Kidney epithelial cell (primary cell): ENCODE data around the gene DAPK3. TPM values are rescaled to one million over a fixed set of nuclear protein-coding genes. Genes with fewer than 3 reads are reported as not detected.
"Not testable (repeated sequence)": the region's sequence is repeated elsewhere in the genome, so short reads cannot be mapped to it uniquely, and the experiment has no call there.

ENCODE experiments used
- DNase-seq: peaks from one replicate; pipeline ENCODE4 v3.0.0-alpha.2; 2010; ENCODE audit warnings: low read depth
- H3K27me3 ChIP-seq: 2 replicates; pipeline ENCODE4 v1.6.0; 2011; ENCODE audit warnings: low read length; ENCODE audit not compliant: control insufficient read depth, insufficient read depth
- H3K36me3 ChIP-seq: 2 replicates; pipeline ENCODE4 v1.5.1; 2011; ENCODE audit warnings: low read length; ENCODE audit not compliant: control insufficient read depth, insufficient read depth
- H3K4me3 ChIP-seq: 2 replicates; pipeline ENCODE4 v1.5.1; 2011; ENCODE audit warnings: low read depth, mild to moderate bottlenecking, control low read depth, low read length
- CTCF ChIP-seq: IDR thresholded peaks from 2 replicates; pipeline ENCODE4 v1.5.1; 2011; ENCODE audit warnings: mild to moderate bottlenecking, moderate library complexity, low read length, control low read depth, inconsistent platforms; ENCODE audit not compliant: insufficient read depth, poor library complexity, severe bottlenecking
- total RNA-seq: library from RNA; depleted of rRNA; stranded (reverse); fragments of >200 nt; gene quantifications from 2 replicates; pipeline ENCODE4 v1.2.3, GENCODE V29; 2015

Gene DAPK3
- total RNA-seq, 1 donor from 2014 or later, result 199 TPM

- Histone ChIP-seq H3K4me3 (no peak overlapping the region), H3K27me3 (no peaks in the 10 kb centered on the region), H3K36me3 (no peaks in the 10 kb centered on the region)
- no peak for TF ChIP-seq CTCF
- DNase-seq, result no peak
Observed at GRCh38 chr19:3949997-3950859, 20.7 kb downstream of the DAPK3 start.

GRCh38 chr19:3949294-3949693, 21.6 kb downstream of the DAPK3 start:
- Histone ChIP-seq H3K27me3 (no peaks in the 10 kb centered on the region), H3K4me3 (no peak overlapping the region), H3K36me3 (no peaks in the 10 kb centered on the region)
- no peak for TF ChIP-seq CTCF
- DNase-seq, result no peak

- H3K36me3 ChIP-seq, DNase-seq, H3K4me3 ChIP-seq, H3K27me3 ChIP-seq: not testable (repeated sequence)
Observed at GRCh38 chr19:3947316-3947933, 23.5 kb downstream of the DAPK3 start.

- no peaks in the 10 kb centered on the region for H3K36me3 ChIP-seq
- no peak for DNase-seq
- no peaks in the 10 kb centered on the region for H3K27me3 ChIP-seq
- no peak for TF ChIP-seq CTCF
- H3K4me3 ChIP-seq, result no peak overlapping the region
Observed at GRCh38 chr19:3945838-3946237, 25.1 kb downstream of the DAPK3 start.

- H3K27me3 ChIP-seq, result no peaks in the 10 kb centered on the region
- no peak for TF ChIP-seq CTCF
- H3K36me3 ChIP-seq, result no peaks in the 10 kb centered on the region
- H3K4me3 ChIP-seq, result no peak overlapping the region
- DNase-seq, result no peak
Observed at GRCh38 chr19:3944018-3944721, 26.7 kb downstream of the DAPK3 start.

- H3K36me3 ChIP-seq, result no peaks in the 10 kb centered on the region
- no peak for TF ChIP-seq CTCF
- no peak for DNase-seq
- H3K27me3 ChIP-seq, result no peaks in the 10 kb centered on the region
- H3K4me3 ChIP-seq, result no peak overlapping the region
Observed at GRCh38 chr19:3942790-3943409, 28.0 kb downstream of the DAPK3 start.

GRCh38 chr19:3938300-3938950, 32.5 kb downstream of the DAPK3 start:
- H3K4me3 ChIP-seq, H3K36me3 ChIP-seq, DNase-seq: not testable (repeated sequence)
- peaks cover 11% of the 10 kb centered on the region for H3K27me3 ChIP-seq
